ENCODE data around the gene ZNF783. TPM values are rescaled to one million over a fixed set of nuclear protein-coding genes. Genes with fewer than 3 reads are reported as not detected.
A peak's percentile ranks its signal among the peaks of the same experiment; 100 is the strongest.
"Not testable (repeated sequence)": the region's sequence is repeated elsewhere in the genome, so short reads cannot be mapped to it uniquely, and the experiment has no call there.

Gene ZNF783
- total and polyA plus RNA-seq, 4 experiments from 2014 or later, result 2.7 to 43.5 (median 25.3) TPM

DNA sequence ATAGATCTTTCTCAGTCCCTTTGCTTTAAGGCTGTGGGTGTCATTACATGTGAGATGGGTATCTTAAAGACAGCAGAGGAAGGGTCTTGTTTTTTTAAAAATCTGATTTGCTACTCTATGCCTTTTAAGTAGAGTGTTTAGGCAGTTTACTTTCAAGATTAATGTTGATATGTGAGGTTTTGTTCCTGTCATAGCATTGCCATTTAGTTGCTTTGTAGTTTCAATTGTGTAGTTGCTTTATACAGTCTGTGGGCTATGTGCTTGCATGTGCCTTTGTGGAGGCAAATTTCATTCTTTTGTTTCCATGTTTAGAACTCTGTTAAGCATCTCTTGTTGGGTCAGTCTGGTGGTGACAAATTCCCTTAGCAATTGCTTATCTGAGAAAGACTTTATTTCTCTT, 54.6 kb downstream of the ZNF783 start:
- POLR2A ChIA-PET (ENCODE audit: partially characterized antibody), result no interaction called here
- Histone ChIP-seq H3K4me3 (ENCODE audit: low read length in 2 of 2) (no peak overlapping the region), H3K36me3 (ENCODE audit: insufficient read depth, low read length) (no peaks in the 10 kb centered on the region), H3K4me1 (ENCODE audit: insufficient read depth, low read length) (peaks cover under 1% of the 10 kb centered on the region), H3K27me3 (ENCODE audit: insufficient read depth, low read length) (no peaks in the 10 kb centered on the region), H3K9me3 (ENCODE audit: control insufficient read depth in 1 of 2, low read length in 2 of 2) (no peaks in the 10 kb centered on the region), H3K27ac (ENCODE audit: low read depth, low read length) (no peak overlapping the region)
- intact Hi-C loops (cut with micrococcal nuclease), result no loop called here
- Mint-ChIP-seq H3K36me3 (no peaks in the 10 kb centered on the region), H3K9me3 (peaks cover 0 to 8% (median 0%) of the 10 kb centered on the region in 8 donors), H3K4me1 (peaks cover 0 to 14% (median under 1%) of the 10 kb centered on the region in 4 donors), H3K27ac (no peak overlapping the region), H3K4me3 (no peak overlapping the region), H3K27me3 (peaks cover 5 to 8% of the 10 kb centered on the region in 2 donors)
- CTCF ChIA-PET (ENCODE audit: partially characterized antibody), result no interaction called here
- DNase-seq, result no peak

DNA sequence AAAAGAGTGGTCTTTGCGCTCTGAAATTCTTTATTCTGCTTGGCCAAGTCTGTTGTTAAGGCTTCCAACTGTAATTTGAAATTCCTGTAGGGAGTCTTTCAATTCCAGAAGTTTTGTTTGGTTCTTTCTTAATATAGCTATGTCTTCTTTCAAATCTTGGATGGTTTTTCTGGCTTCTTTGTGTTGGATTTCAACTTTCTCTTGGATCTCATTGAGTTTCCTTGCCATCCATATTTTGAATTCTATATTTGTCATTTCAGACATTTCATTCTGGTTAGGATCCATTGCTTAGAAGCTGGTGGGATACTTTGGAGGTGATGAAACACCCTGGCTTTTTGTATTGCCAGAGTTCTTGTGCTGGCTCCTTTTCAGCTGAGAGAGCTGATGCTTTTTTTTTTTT, 55.5 kb downstream of the ZNF783 start:
- no peaks in the 10 kb centered on the region for H3K27me3 ChIP-seq (ENCODE audit: insufficient read depth, low read length)
- intact Hi-C loops (cut with micrococcal nuclease), result no loop called here
- peaks cover 10% of the 10 kb centered on the region for H3K4me1 ChIP-seq (ENCODE audit: insufficient read depth, low read length)
- ChIA-PET POLR2A (ENCODE audit: partially characterized antibody) (no interaction called here), CTCF (ENCODE audit: partially characterized antibody) (no interaction called here)
- H3K36me3 Mint-ChIP-seq, result no peaks in the 10 kb centered on the region
- H3K9me3 ChIP-seq (ENCODE audit: control insufficient read depth in 1 of 2, low read length in 2 of 2), result no peaks in the 10 kb centered on the region
- H3K4me1 Mint-ChIP-seq, result peaks cover 7 to 22% (median 9%) of the 10 kb centered on the region in 4 donors
- no peak overlapping the region for H3K27ac ChIP-seq (ENCODE audit: low read depth, low read length)
- no peak overlapping the region for H3K4me3 Mint-ChIP-seq
- H3K36me3 ChIP-seq (ENCODE audit: insufficient read depth, low read length), result no peaks in the 10 kb centered on the region
- H3K27ac Mint-ChIP-seq, result no peak overlapping the region
- H3K9me3 Mint-ChIP-seq, result peaks cover 0 to 8% (median 0%) of the 10 kb centered on the region in 8 donors
- peaks cover 5 to 8% of the 10 kb centered on the region in 2 donors for H3K27me3 Mint-ChIP-seq
- H3K4me3 ChIP-seq (ENCODE audit: low read length in 2 of 2), result no peak overlapping the region
- DNase-seq, result no peak

DNA sequence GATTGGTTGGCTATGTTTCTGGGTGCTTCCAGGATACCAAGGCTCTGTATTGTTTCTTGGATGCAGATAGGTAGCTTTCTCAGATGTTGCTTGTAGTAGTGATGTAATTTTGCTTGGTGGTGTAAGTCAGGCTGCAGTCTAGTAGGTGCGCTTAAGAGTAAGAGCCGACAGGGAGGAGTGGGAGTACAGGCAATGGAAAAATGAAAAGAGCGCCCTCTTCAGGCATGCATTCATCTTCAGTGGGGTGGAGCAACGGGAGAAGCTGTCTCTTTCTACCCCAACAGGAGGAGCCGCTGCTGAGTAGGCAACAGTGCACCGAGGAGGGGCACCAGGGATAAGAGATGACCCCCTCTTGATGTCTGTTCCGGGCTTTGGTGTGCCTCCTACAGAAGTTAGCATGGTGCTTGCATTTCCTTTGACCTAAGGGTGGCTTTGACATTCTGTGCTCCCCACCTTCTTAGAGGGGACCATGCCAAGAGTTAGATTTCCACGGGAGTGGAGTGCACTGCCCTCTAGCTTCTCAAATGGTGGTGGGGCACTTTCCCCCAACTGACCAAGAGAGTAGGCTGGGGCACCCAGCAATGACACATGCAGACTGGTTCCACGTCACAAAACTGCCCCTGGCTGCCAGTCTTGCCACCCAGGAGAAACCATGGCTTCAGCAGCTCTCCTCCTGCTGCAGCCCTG, 56.1 kb downstream of the ZNF783 start:
- H3K27me3 Mint-ChIP-seq, result peaks cover 5 to 8% of the 10 kb centered on the region in 2 donors
- no peak for DNase-seq
- POLR2A ChIA-PET (ENCODE audit: partially characterized antibody), result no interaction called here

DNA sequence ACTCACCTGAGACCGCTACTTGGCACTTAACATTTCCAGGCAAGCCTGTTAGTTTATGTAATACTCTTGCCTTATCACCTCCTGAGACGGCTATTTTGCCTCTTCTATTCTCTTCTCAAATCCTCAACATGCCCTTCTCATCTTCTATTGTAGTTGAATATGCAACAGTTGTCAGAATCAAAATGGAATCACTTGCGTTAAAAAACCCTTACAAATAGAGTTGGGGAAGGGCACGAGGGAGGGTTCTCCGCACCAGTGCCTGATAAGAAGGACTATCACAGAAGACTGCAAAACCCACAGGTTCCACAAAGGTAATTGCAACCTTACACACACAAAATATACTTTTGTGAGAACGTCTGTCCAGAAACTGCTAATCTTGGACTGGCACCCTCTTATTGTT, 57.4 kb downstream of the ZNF783 start:
- Histone ChIP-seq H3K4me1 (ENCODE audit: insufficient read depth, low read length) (peaks cover 10% of the 10 kb centered on the region), H3K9me3 (ENCODE audit: control insufficient read depth in 1 of 2, low read length in 2 of 2) (no peaks in the 10 kb centered on the region), H3K36me3 (ENCODE audit: insufficient read depth, low read length) (no peaks in the 10 kb centered on the region), H3K27me3 (ENCODE audit: insufficient read depth, low read length) (no peaks in the 10 kb centered on the region), H3K4me3 (ENCODE audit: low read length in 2 of 2) (no peak overlapping the region), H3K27ac (ENCODE audit: low read depth, low read length) (no peak overlapping the region)
- ChIA-PET POLR2A (ENCODE audit: partially characterized antibody) (no interaction called here), CTCF (ENCODE audit: partially characterized antibody) (no interaction called here)
- no peak overlapping the region for H3K27ac Mint-ChIP-seq
- peaks cover 8 to 24% (median 10%) of the 10 kb centered on the region in 4 donors for H3K4me1 Mint-ChIP-seq
- intact Hi-C loops (cut with micrococcal nuclease), result no loop called here
- peaks cover 5 to 8% of the 10 kb centered on the region in 2 donors for H3K27me3 Mint-ChIP-seq
- H3K4me3 Mint-ChIP-seq, result no peak overlapping the region
- DNase-seq, result no peak
- H3K36me3 Mint-ChIP-seq, result no peaks in the 10 kb centered on the region
- peaks cover 0 to 8% (median 0%) of the 10 kb centered on the region in 8 donors for H3K9me3 Mint-ChIP-seq

More for the DNA sequence above, 56.1 kb downstream of the ZNF783 start:
- Histone ChIP-seq H3K4me3 (ENCODE audit: low read length in 2 of 2) (no peak overlapping the region), H3K9me3 (ENCODE audit: control insufficient read depth in 1 of 2, low read length in 2 of 2) (no peaks in the 10 kb centered on the region), H3K4me1 (ENCODE audit: insufficient read depth, low read length) (peaks cover 10% of the 10 kb centered on the region), H3K27me3 (ENCODE audit: insufficient read depth, low read length) (no peaks in the 10 kb centered on the region), H3K36me3 (ENCODE audit: insufficient read depth, low read length) (no peaks in the 10 kb centered on the region), H3K27ac (ENCODE audit: low read depth, low read length) (no peak overlapping the region)
- Mint-ChIP-seq H3K4me1 (peaks cover 8 to 24% (median 10%) of the 10 kb centered on the region in 4 donors), H3K4me3 (no peak overlapping the region), H3K36me3 (no peaks in the 10 kb centered on the region), H3K27ac (no peak overlapping the region), H3K9me3 (peaks cover 0 to 8% (median 0%) of the 10 kb centered on the region in 8 donors)
- CTCF ChIA-PET (ENCODE audit: partially characterized antibody), result no interaction called here
- intact Hi-C loops (cut with micrococcal nuclease), result no loop called here

DNA sequence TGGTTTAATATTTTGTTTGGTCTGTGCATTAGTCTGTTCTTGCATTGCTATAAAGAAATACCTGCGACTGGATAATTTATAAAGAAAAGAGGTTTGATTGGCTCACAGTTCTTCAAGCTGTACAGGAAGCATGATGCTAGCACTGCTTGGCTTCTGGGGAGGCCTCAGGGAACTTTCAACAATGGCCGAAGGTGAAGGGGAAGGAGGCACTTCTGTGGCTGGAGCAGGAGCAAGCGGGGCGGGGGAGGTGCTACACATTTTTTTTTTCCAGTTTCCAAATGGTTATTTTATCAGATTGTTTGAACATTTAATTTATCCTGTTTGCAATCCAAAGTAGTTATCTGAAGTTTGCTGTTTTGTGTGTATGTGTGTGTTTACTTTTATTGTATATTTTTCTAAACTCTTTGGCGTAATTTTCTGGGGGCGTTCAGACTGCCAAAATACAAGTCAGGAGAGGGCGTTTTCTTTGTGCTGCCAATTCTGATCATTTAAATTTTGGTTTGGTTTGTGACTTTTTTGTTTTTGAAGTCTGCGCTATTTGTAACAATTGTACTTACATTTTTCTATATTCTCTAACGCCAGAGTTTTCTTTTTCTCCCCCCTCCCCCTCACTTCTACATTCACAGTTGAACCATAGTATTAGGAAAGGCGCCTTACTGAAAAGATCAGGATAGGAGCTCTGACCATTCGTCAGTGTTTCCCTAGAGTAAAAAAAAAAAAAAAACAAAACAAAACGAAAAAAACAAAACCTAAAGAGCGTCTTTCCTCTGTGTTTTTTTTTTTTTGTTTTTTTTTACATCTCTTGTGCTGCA, 58.5 kb downstream of the ZNF783 start:
- H3K36me3 ChIP-seq (ENCODE audit: insufficient read depth, low read length), result no peaks in the 10 kb centered on the region
- H3K27me3 Mint-ChIP-seq, result peaks cover 5 to 8% of the 10 kb centered on the region in 2 donors
- DNase-seq, result no peak
- H3K4me1 ChIP-seq (ENCODE audit: insufficient read depth, low read length), result peaks cover 10% of the 10 kb centered on the region
- no peaks in the 10 kb centered on the region for H3K36me3 Mint-ChIP-seq
- intact Hi-C loops (cut with micrococcal nuclease), result no loop called here
- H3K9me3 Mint-ChIP-seq, result peaks cover 0 to 8% (median 0%) of the 10 kb centered on the region in 8 donors
- ChIA-PET CTCF (ENCODE audit: partially characterized antibody) (no interaction called here), POLR2A (ENCODE audit: partially characterized antibody) (no interaction called here)
- no peaks in the 10 kb centered on the region for H3K9me3 ChIP-seq (ENCODE audit: control insufficient read depth in 1 of 2, low read length in 2 of 2)
- H3K27ac Mint-ChIP-seq, result no peak overlapping the region
- H3K4me1 Mint-ChIP-seq, result peaks cover 8 to 24% (median 10%) of the 10 kb centered on the region in 4 donors
- H3K27me3 ChIP-seq (ENCODE audit: insufficient read depth, low read length), result no peaks in the 10 kb centered on the region
- peak overlapping the region in 2 of 8 donors; percentile 51 to 63 for H3K4me3 Mint-ChIP-seq
- H3K4me3 ChIP-seq (ENCODE audit: low read length in 2 of 2), result no peak overlapping the region
- H3K27ac ChIP-seq (ENCODE audit: low read depth, low read length), result no peak overlapping the region

DNA sequence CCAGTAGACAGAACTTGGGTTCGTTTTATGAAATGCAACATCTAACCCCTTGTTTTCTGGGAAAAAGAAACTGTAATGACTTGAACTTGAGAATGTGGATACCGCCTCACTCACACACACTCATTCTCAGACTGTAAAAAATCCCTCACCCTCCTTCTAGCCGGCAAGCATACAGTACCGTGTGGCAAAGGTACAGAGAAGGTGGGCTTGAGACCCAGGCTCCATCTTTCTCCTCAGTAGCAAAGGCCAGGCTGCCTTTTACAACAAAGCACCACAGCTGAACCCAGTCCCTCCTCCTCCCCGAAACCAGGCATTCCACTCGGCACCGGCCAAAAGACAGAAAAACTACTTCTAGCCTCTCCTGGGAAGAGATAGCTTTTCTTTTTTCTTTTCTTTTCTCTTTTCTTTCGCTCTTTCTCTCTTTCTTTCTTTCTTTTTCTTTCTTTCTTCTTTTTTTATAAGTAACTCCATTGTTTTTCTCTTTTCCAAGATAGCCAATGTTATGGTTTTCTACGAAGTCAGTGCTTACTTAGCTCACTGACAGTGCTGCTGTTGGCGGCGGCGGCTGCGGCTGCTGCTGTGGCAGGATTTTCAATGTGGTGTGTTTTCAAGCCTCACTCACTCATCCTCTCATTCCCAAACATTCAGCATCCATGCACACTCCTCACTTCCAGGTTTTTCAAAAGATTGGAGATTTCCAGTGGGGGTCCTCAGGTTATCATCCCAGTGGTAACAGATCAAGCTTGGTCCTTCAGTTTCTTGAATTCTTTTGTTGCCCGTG, 59.3 kb downstream of the ZNF783 start:
- intact Hi-C loops (cut with micrococcal nuclease); H3K36me3 ChIP-seq (ENCODE audit: insufficient read depth, low read length); H3K27me3 Mint-ChIP-seq; H3K36me3 Mint-ChIP-seq; H3K27ac Mint-ChIP-seq; CTCF ChIA-PET (ENCODE audit: partially characterized antibody); DNase-seq; POLR2A ChIA-PET (ENCODE audit: partially characterized antibody); H3K9me3 ChIP-seq (ENCODE audit: control insufficient read depth in 1 of 2, low read length in 2 of 2); H3K27ac ChIP-seq (ENCODE audit: low read depth, low read length); H3K9me3 Mint-ChIP-seq; H3K27me3 ChIP-seq (ENCODE audit: insufficient read depth, low read length): not testable (repeated sequence)
- peaks cover 10% of the 10 kb centered on the region for H3K4me1 ChIP-seq (ENCODE audit: insufficient read depth, low read length)
- peak overlapping the region in 1 of 2 donors; percentile 4 for H3K4me3 ChIP-seq (ENCODE audit: low read length in 2 of 2)
- Mint-ChIP-seq H3K4me1 (peaks cover 8 to 24% (median 10%) of the 10 kb centered on the region in 4 donors), H3K4me3 (peak overlapping the region in 4 of 8 donors; percentile 17 to 83 (median 70))
